H1 (cell line): ENCODE results near the gene DIPK1B. TPM values are rescaled to one million over a fixed set of nuclear protein-coding genes. Genes with fewer than 3 reads are reported as not detected.

Experiments used
- CTCF ChIA-PET: fragments of 300-600 bp; sonication (Branson Sonifier 250); formaldehyde crosslinking; loops from one replicate; lab custom pipeline; 2021; ENCODE audit not compliant: partially characterized antibody; lab: Charles Lee
- POLR2A ChIA-PET: fragments of 300-600 bp; sonication (Branson Sonifier 250); formaldehyde crosslinking; loops from one replicate; lab custom pipeline; 2021; ENCODE audit warnings: inconsistent platforms; ENCODE audit not compliant: partially characterized antibody; lab: Charles Lee
- DNase-seq, 2 experiments: peaks; one replicate each; pipeline versions ENCODE4 v3.0.0 to v3.0.0-alpha.2; 2010 to 2022; ENCODE audit warnings: low spot score in 2 of 2, low read depth in 1 of 2, mixed read lengths in 1 of 2
- FAIRE-seq: peaks from 2 replicates; lab custom pipeline; 2011; peaks lifted over from hg19 to GRCh38; lab: Jason Lieb, UNC
- H2AFZ ChIP-seq: 2 replicates; pipeline ENCODE4 v1.8.1; 2012; ENCODE audit warnings: low read length, inconsistent platforms
- H2AK5ac ChIP-seq: 2 replicates; pipeline ENCODE4 v1.6.1; 2013; ENCODE audit warnings: low read depth, low read length
- H2BK120ac ChIP-seq: replicated peaks from 2 replicates; pipeline ENCODE3; 2013; ENCODE audit warnings: low read depth, low read length, inconsistent platforms
- H2BK12ac ChIP-seq: 2 replicates; pipeline ENCODE4 v1.6.1; 2013; ENCODE audit warnings: low read depth, low read length
- H2BK15ac ChIP-seq: 2 replicates; pipeline ENCODE4 v1.6.1; 2013; ENCODE audit warnings: low read length
- H2BK20ac ChIP-seq: 2 replicates; pipeline ENCODE4 v1.6.1; 2013; ENCODE audit warnings: low read length
- H2BK5ac ChIP-seq: 2 replicates; pipeline ENCODE4 v1.6.1; 2013; ENCODE audit warnings: low read depth, low read length
- H3K14ac ChIP-seq: 2 replicates; pipeline ENCODE4 v1.6.1; 2013; ENCODE audit warnings: inconsistent platforms; ENCODE audit not compliant: insufficient read length
- H3K18ac ChIP-seq: 2 replicates; pipeline ENCODE4 v1.6.1; 2013; ENCODE audit warnings: low read length; ENCODE audit errors: extremely low read depth
- H3K23ac ChIP-seq: 2 replicates; pipeline ENCODE4 v1.6.1; 2013; ENCODE audit warnings: inconsistent platforms; ENCODE audit not compliant: insufficient read length
- H3K23me2 ChIP-seq: 2 replicates; pipeline ENCODE4 v1.6.1; 2013; ENCODE audit warnings: low read depth, low read length
- H3K27ac ChIP-seq: 2 replicates; pipeline ENCODE4 v1.6.1; 2011; ENCODE audit warnings: low read depth, low read length, inconsistent platforms
- H3K27me3 ChIP-seq, 4 experiments: replicated peaks in 1 of 4; 1 replicate in 1 of 4; 2 replicates in 3 of 4; pipeline versions ENCODE4 v1.6.1 to v1.8.1; 2011 to 2013; ENCODE audit warnings: low read length in 3 of 4, mild to moderate bottlenecking in 3 of 4, inconsistent platforms in 2 of 4, mixed read lengths in 2 of 4, moderate library complexity in 1 of 4; ENCODE audit not compliant: control insufficient read depth in 3 of 4, insufficient read depth in 3 of 4; ENCODE audit errors: extremely low read depth in 1 of 4
- H3K36me3 ChIP-seq, 4 experiments: 2 replicates each; pipeline versions ENCODE4 v1.6.1 to v1.8.1; 2011 to 2013; ENCODE audit warnings: mild to moderate bottlenecking in 4 of 4, low read length in 3 of 4, moderate library complexity in 2 of 4, control low read depth in 1 of 4, inconsistent platforms in 1 of 4; ENCODE audit not compliant: insufficient read depth in 4 of 4, control insufficient read depth in 2 of 4
- H3K4ac ChIP-seq: replicated peaks from 2 replicates; pipeline ENCODE3; 2013; ENCODE audit warnings: low read length, low read depth, mixed read lengths, inconsistent platforms; ENCODE audit not compliant: insufficient read length
- H3K4me1 ChIP-seq, 4 experiments: replicated peaks in 1 of 4; 1 replicate in 1 of 4; 2 replicates in 3 of 4; pipeline versions ENCODE4 v1.6.1 to v1.8.1; 2011 to 2013; ENCODE audit warnings: low read length in 3 of 4, inconsistent platforms in 2 of 4, mixed read lengths in 1 of 4; ENCODE audit not compliant: insufficient read depth in 4 of 4, control insufficient read depth in 3 of 4
- H3K4me2 ChIP-seq, 2 experiments: 2 replicates each; pipeline versions ENCODE4 v1.6.1 to v1.8.1; 2011 to 2013; ENCODE audit warnings: low read depth in 2 of 2, low read length in 2 of 2, control low read depth in 1 of 2, inconsistent platforms in 1 of 2, mild to moderate bottlenecking in 1 of 2; ENCODE audit not compliant: insufficient read depth in 1 of 2
- H3K4me3 ChIP-seq, 4 experiments: fragments of 200-600, 300-600 bp in 1 of 4; sonication (generic), shearing (Covaris generic), sonication (Bioruptor Twin) in 1 of 4; 2 replicates each; pipeline versions ENCODE4 v1.5.1 to v1.8.1; 2011 to 2016; ENCODE audit warnings: low read length in 4 of 4, low read depth in 3 of 4, control low read depth in 2 of 4, inconsistent platforms in 2 of 4, mild to moderate bottlenecking in 2 of 4, mixed read lengths in 1 of 4, moderate library complexity in 1 of 4; ENCODE audit not compliant: insufficient read depth in 2 of 4; ENCODE audit errors: extremely low read depth in 1 of 4
- H3K56ac ChIP-seq: replicated peaks from 2 replicates; pipeline ENCODE3; 2013; ENCODE audit warnings: low read depth, mild to moderate bottlenecking, mixed read lengths, low read length, inconsistent platforms; ENCODE audit not compliant: insufficient read length
- H3K79me1 ChIP-seq: 2 replicates; pipeline ENCODE4 v1.6.1; 2013; ENCODE audit warnings: low read depth, low read length, control low read depth
- H3K79me2 ChIP-seq, 2 experiments: 2 replicates each; pipeline versions ENCODE4 v1.6.1 to v1.8.1; 2012 to 2013; ENCODE audit warnings: low read length in 2 of 2, mild to moderate bottlenecking in 2 of 2, inconsistent platforms in 1 of 2; ENCODE audit not compliant: insufficient read depth in 2 of 2, control insufficient read depth in 1 of 2
- H3K9ac ChIP-seq, 4 experiments: replicated peaks in 1 of 4; 1 replicate in 1 of 4; 2 replicates in 3 of 4; pipeline versions ENCODE4 v1.6.1 to v1.8.1; 2011 to 2013; ENCODE audit warnings: low read depth in 3 of 4, low read length in 3 of 4, control low read depth in 2 of 4, mild to moderate bottlenecking in 2 of 4, moderate library complexity in 2 of 4, inconsistent platforms in 1 of 4; ENCODE audit errors: extremely low read depth in 1 of 4
- H3K9me3 ChIP-seq, 2 experiments: 2 replicates each; pipeline versions ENCODE4 v1.6.1 to v1.8.1; 2012 to 2013; ENCODE audit warnings: mild to moderate bottlenecking in 2 of 2, moderate library complexity in 2 of 2, control low read depth in 1 of 2, inconsistent platforms in 1 of 2, low read depth in 1 of 2, low read length in 1 of 2, mixed read lengths in 1 of 2; ENCODE audit not compliant: insufficient read depth in 2 of 2
- H4K20me1 ChIP-seq, 2 experiments: replicated peaks in 1 of 2; 2 replicates each; pipeline versions ENCODE3 to v1.8.1; 2011 to 2013; ENCODE audit warnings: inconsistent platforms in 2 of 2, low read length in 2 of 2, mild to moderate bottlenecking in 1 of 2; ENCODE audit not compliant: insufficient read depth in 2 of 2, control insufficient read depth in 1 of 2
- H4K5ac ChIP-seq: 2 replicates; pipeline ENCODE4 v1.6.1; 2013; ENCODE audit warnings: low read length, low read depth, mixed read lengths, inconsistent platforms; ENCODE audit not compliant: insufficient read length
- H4K8ac ChIP-seq: 2 replicates; pipeline ENCODE4 v1.8.0; 2013; ENCODE audit warnings: mild to moderate bottlenecking, moderate library complexity, low read length, inconsistent platforms; ENCODE audit not compliant: insufficient read depth; ENCODE audit errors: extremely low read depth
- H4K91ac ChIP-seq: replicated peaks from 2 replicates; pipeline ENCODE3; 2013; ENCODE audit warnings: low read length, mixed read lengths, inconsistent platforms; ENCODE audit not compliant: insufficient read length
- BACH1 ChIP-seq: IDR thresholded peaks from 2 replicates; pipeline ENCODE4 v1.6.1; 2012; ENCODE audit warnings: low read length, improper control_type of control experiment
- POLR2A ChIP-seq, 2 experiments: IDR thresholded peaks; 1 replicate in 1 of 2; 2 replicates in 1 of 2; pipeline ENCODE4 v1.6.1; 2011; ENCODE audit warnings: low read depth in 2 of 2, low read length in 2 of 2, mild to moderate bottlenecking in 2 of 2; ENCODE audit errors: control extremely low read depth in 1 of 2
- POLR2AphosphoS5 ChIP-seq: IDR thresholded peaks from 2 replicates; pipeline ENCODE4 v1.6.1; 2011; ENCODE audit warnings: low read depth, low read length
- WGBS, 2 experiments: shearing (Covaris generic) in 1 of 2; methylation state at CpG; one replicate each; pipeline versions ENCODE4 v1.1.6 to v1.1.7; 2013 to 2015; ENCODE audit warnings: low lambda C conversion rate in 2 of 2, mixed read lengths in 2 of 2, inconsistent platforms in 1 of 2, low coverage in 1 of 2, missing lambda C conversion rate in 1 of 2; ENCODE audit not compliant: insufficient replicate concordance in 2 of 2, insufficient coverage in 1 of 2, insufficient read length in 1 of 2; ENCODE audit errors: extremely low coverage in 1 of 2, missing lambda C conversion rate in 1 of 2; 5-methylcytosine and 5-hydroxymethylcytosine counted together
- polyA plus RNA-seq, 7 experiments: library from polyadenylated mRNA; depleted of rRNA in 3 of 7; stranded (reverse) in 5 of 7; unstranded in 2 of 7; fragments of >200 nt in 5 of 7; fragments of 200-250 nt in 2 of 7; gene quantifications; 1 replicate in 5 of 7; 2 replicates in 1 of 7; 4 replicates in 1 of 7; pipeline versions ENCODE4 v1.2.1 to v1.2.3, GENCODE V29; 2011 to 2013; ENCODE audit warnings: missing spikeins in 2 of 7, mixed read lengths in 2 of 7
- total RNA-seq: library from RNA; stranded (reverse); fragmentation: NEBNext Ultra II Directional; extraction: Animal tissue kit (Norgen Biotek cat#: 25700); gene quantifications from 2 replicates; pipeline ENCODE4 v1.2.1, GENCODE V29; 2021

The DIPK1B gene
- total and polyA plus RNA-seq, 2 of the 8 experiments (the other 6 are each of a cell fraction or from before 2014, with no cell fraction given): 32.3 to 64.8 TPM

DNA sequence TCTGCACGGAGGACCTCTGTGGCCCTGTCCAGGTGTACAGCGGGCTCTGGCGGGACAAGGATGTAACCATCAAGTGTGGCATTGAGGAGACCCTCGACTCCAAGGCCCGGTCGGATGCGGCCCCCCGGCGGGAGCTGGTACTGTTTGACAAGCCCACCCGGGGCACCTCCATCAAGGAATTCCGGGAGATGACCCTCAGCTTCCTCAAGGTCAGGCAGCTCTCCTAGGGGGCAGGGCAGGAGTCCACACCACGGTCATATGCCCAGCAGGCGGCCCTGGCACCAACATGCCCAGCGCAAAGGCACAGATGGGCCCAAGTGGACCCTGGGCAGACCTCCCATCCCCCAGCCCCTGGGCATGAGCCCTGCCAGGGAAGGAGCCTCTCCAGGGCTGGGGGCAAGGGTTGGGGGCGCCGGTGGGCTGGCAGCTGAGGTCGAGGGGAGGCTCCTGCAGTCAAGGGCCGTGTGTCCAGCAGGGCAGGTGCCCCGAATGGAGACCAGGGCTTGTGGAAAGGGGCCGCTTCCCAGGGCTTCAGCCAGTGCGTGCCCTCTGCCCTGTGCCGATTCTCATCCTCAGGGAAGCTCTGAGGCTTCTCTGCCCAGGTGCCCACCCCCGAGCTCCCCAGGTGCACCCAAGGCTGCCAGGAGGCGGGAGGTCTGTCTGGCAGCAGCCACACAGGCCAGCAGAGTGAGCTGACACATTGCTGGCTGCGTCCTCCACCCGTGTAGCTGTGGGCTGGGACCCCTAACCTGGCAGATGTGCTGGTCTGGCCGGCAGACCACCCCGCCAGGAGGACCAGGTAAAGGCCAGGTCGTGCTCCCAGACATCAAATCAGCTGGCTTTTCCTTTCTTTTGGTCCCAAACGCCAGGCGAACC is 10.0 kb downstream of the DIPK1B start:
- no peak for TF ChIP-seq BACH1
- TF ChIP-seq POLR2AphosphoS5: 0 out of 2 replicates have a peak, but pooled peaks have one; percentile 5
- TF ChIP-seq POLR2A (IDR thresholded peaks at IDR 0.05; ENCODE audit: control extremely low read depth in 1 of 2, low read depth in 2 of 2, low read length in 2 of 2): peak in 1 of 2 experiments; percentile 14; a peak in 1 of 3 replicates
- Histone ChIP-seq H3K9me3 (no peaks in the 10 kb centered on the region), H2BK12ac (no peak overlapping the region), H3K36me3 (peaks cover 19 to 49% (median 35%) of the 10 kb centered on the region in 4 experiments), H3K4me2 (no peak overlapping the region), H3K23ac (no peak overlapping the region), H3K4me3 (no peak overlapping the region), H4K20me1 (peaks cover 29 to 51% of the 10 kb centered on the region in 2 experiments), H3K27ac (no peak overlapping the region), H2AK5ac (no peak overlapping the region), H3K79me1 (peaks cover 7% of the 10 kb centered on the region), H3K14ac (no peak overlapping the region), H2AFZ (no peak overlapping the region), H3K79me2 (peaks cover 3 to 20% of the 10 kb centered on the region in 2 experiments), H3K23me2 (peaks cover 5% of the 10 kb centered on the region; the same call in 1 of the 2 replicates), H4K8ac (no peak overlapping the region), H2BK120ac (no peak overlapping the region), H3K56ac (no peak overlapping the region), H3K4ac (no peak overlapping the region), H4K5ac (no peak overlapping the region), H3K18ac (no peak overlapping the region), H2BK5ac (peak overlapping the region; percentile 24; the same call in 1 of the 2 replicates), H3K27me3 (no peaks in the 10 kb centered on the region), H2BK15ac (no peak overlapping the region), H3K9ac (no peak overlapping the region; a peak in 2 of 7 replicates), H2BK20ac (no peak overlapping the region), H4K91ac (no peak overlapping the region), H3K4me1 (peaks cover 3 to 22% (median 4%) of the 10 kb centered on the region in 4 experiments)
- ChIA-PET POLR2A (interaction anchor here (0.6 to 11.2 kb wide), 6 partner anchors 9 to 388 kb away, joined by 3 to 223 read pairs (median 4); partner anchors contain the start of gene DIPK1B), CTCF (interaction anchor here (1.1 to 1.9 kb wide), 2 partner anchors 9 to 307 kb away, joined by 5 read pairs; partner anchors contain the start of gene DIPK1B)
- WGBS, 2 experiments: 86% methylated on average over 29 of the region's 31 CpGs; no CpG with 5 or more reads in 1 of the 2 experiments
- DNase-seq (no peak), FAIRE-seq (no peak)
